PFSK-1 (cell line): Measurements from ENCODE around the gene ZNF680.

Experiments used
- POLR2AphosphoS5 ChIP-seq: IDR thresholded peaks from 2 replicates; pipeline ENCODE4 v1.6.1; 2012; ENCODE audit warnings: low read depth, mild to moderate bottlenecking, control low read depth, low read length, moderate library complexity
- TAF1 ChIP-seq: IDR thresholded peaks from 2 replicates; pipeline ENCODE4 v1.6.1; 2012; ENCODE audit warnings: low read length, control low read depth, borderline replicate concordance; ENCODE audit not compliant: insufficient read depth
- TF ChIP-seq, protein P1 (sequence below), 2 experiments: IDR thresholded peaks; 2 replicates each; pipeline versions ENCODE4 v1.6.1 to v1.8.0; 2011 to 2012; ENCODE audit warnings: low read depth in 2 of 2, low read length in 2 of 2, control low read depth in 1 of 2, inconsistent platforms in 1 of 2, mild to moderate bottlenecking in 1 of 2, moderate library complexity in 1 of 2; ENCODE audit not compliant: insufficient read depth in 1 of 2

- peak; percentile 62; the same call in 1 of the 2 replicates for TF ChIP-seq TAF1
- TF ChIP-seq POLR2AphosphoS5 = peak; percentile 74; the same call in 1 of the 2 replicates
- TF ChIP-seq, protein P1, sequence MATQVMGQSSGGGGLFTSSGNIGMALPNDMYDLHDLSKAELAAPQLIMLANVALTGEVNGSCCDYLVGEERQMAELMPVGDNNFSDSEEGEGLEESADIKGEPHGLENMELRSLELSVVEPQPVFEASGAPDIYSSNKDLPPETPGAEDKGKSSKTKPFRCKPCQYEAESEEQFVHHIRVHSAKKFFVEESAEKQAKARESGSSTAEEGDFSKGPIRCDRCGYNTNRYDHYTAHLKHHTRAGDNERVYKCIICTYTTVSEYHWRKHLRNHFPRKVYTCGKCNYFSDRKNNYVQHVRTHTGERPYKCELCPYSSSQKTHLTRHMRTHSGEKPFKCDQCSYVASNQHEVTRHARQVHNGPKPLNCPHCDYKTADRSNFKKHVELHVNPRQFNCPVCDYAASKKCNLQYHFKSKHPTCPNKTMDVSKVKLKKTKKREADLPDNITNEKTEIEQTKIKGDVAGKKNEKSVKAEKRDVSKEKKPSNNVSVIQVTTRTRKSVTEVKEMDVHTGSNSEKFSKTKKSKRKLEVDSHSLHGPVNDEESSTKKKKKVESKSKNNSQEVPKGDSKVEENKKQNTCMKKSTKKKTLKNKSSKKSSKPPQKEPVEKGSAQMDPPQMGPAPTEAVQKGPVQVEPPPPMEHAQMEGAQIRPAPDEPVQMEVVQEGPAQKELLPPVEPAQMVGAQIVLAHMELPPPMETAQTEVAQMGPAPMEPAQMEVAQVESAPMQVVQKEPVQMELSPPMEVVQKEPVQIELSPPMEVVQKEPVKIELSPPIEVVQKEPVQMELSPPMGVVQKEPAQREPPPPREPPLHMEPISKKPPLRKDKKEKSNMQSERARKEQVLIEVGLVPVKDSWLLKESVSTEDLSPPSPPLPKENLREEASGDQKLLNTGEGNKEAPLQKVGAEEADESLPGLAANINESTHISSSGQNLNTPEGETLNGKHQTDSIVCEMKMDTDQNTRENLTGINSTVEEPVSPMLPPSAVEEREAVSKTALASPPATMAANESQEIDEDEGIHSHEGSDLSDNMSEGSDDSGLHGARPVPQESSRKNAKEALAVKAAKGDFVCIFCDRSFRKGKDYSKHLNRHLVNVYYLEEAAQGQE (IDR thresholded peaks at IDR 0.05; ENCODE audit: insufficient read depth in 1 of 2, low read depth in 2 of 2, low read length in 2 of 2) = no peak
These were observed 11.7 kb upstream of the ZNF680 start for GRCh38 chr7:64574540-64575099.
